HL-60/S4 treated with retinoic acid at 250 ng/mL for 4 days and 3 days (cell line): Measurements from ENCODE around the gene LRRK1.
"Not testable (repeated sequence)": the region's sequence is repeated elsewhere in the genome, so short reads cannot be mapped to it uniquely, and the experiment has no call there.

Experiments
- in situ Hi-C: fragments of 300-500 bp; cut with MboI; formaldehyde crosslinking; loops from 2 replicates; pipeline ENCODE4 v1.7.0; 2022; ENCODE audit warnings: low sequenced_read_pairs

Gene LRRK1

GRCh38 chr15:101066501-101067408 lies 147.6 kb downstream of the LRRK1 start:
- in situ Hi-C loops = no loop called here

DNA sequence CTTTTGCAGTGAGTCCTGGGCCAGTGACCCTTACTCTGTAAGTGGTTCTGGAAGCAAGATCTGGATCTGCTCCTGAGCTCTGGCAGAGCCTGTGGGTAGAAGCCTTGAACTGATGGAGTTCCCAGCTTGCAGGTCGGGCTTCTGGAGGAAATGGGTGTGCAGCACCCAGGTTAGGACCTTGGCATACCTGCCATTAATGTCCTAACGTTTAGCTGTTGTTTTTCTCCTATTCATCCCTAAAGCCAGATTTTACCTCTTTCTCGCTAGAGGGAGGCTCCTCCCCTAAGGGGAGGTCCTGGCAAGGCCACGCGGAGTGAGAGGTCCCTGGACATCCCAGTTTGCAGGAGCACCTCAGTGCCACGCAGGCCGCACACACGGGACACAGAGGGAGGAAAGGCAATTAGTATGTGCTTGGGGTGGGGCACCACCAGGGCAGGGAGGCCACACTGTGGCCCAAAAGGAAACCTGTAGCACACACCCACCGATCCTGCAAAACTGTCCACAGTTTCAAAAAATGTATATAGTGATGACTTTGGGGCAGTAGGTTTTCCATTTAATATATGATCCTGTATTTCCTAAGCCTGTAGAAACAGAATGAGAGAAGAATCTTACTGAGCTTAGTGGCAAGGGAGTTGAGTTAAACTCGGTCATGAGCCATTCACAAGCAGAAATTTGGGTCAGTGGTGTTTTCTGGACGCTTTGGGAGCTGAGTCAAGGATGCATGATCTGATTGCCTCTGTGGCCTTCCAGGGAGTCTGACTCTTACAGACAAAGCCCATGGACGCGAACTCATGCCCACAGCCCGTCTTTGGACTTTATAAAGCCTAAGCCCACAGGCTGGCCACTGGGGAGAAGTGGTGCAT lies 148.7 kb downstream of the LRRK1 start:
- in situ Hi-C loops = no loop called here

DNA sequence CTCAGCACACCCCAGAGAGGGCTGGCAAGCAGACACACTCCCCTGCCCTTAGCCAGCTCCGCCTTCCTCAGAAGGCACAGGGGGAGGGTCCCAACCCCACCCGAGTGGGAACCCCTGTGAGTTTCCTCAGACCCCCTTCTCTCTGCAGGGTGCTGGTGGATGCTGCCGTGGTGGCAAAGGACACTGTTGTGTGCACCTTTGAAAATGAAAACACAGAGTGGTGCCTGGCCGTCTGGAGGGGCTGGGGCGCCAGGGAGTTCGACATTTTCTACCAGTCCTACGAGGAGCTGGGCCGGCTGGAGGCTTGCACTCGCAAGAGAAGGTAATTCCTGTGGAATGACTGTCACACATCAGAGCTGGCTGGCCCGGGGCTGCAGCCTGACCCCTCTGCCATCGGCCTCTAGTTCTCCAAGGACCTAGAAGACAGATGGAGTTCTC lies 149.4 kb downstream of the LRRK1 start:
- in situ Hi-C loops = no loop called here

- in situ Hi-C loops = no loop called here
Measured at GRCh38 chr15:101068961-101069653, 149.9 kb downstream of the LRRK1 start.

- in situ Hi-C loops = no loop called here
Measured at GRCh38 chr15:101069654-101069973, 150.5 kb downstream of the LRRK1 start.

- in situ Hi-C loops = no loop called here
Measured at GRCh38 chr15:101070024-101070423, 150.9 kb downstream of the LRRK1 start.

- in situ Hi-C loops = no loop called here
Measured at GRCh38 chr15:101070502-101071273, 151.5 kb downstream of the LRRK1 start.

DNA sequence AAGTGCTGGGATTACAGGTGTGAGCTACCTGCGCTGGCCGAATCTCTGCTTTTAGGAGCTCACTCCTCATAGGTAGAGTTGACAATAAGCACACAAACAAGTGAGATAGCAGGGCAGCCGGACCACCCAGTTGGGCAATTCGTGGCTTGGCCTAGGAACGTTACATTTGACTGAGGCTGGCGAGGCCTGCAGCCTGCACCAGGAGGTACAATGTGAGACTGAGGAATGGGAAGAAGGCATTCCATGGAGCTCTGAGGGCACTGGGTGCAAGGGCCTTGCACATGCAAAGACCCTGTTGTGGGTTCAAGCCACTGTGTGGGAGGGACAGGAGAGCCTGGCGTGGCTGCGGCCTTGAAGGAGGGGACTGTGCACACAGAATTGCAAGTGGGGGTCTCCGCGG lies 152.5 kb downstream of the LRRK1 start:
- in situ Hi-C loops = no loop called here

DNA sequence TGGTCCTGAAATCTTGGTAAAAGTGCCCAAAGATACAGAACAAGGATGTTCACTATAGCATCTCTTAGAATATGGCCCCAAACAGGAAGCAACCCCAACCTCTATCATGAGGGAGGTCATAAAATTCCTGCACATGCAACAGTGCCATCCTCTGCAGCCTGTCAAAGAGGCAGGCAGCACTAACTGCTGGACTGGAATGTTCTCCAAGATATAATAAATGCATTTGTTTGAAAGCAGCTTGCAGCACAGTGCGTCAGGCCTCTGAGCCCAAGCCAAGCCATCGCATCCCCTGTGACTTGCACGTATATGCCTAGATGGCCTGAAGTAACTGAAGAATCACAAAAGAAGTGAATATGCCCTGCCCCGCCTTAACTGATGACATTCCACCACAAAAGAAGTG lies 153.1 kb downstream of the LRRK1 start:
- in situ Hi-C loops = not testable (repeated sequence)

DNA sequence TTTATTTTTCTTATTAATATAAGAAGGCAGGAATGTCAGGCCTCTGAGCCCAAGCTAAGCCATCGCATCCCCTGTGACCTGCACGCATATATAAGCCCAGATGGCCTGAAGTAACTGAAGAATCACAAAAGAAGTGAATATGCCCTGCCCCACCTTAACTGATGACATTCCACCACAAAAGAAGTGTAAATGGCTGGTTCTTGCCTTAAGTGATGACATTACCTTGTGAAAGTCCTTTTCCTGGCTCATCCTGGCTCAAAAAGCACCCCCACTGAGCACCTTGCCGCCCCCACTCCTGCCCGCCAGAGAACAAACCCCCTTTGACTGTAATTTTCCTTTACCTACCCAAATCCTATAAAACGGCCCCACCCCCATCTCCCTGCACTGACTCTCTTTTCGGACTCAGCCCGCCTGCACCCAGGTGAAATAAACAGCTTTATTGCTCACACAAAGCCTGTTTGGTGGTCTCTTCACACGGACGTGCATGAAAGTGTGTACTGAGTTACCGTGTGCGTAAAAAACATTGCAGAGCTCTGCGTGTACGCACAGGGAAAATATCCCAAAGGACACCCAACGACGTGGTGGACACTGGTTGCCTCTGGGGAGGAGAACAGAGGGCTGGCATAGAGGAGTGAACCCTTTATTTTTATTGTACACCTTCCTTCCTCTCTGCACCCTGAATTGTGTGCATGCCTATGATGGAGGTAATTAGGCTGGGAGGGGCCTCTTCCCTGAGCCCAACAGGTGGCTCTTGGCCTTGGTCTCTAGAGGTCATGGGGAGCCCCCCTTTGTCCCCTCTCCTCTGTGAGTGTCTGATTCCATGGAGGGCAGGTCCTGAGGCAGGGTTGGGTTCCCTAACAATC lies 158.9 kb downstream of the LRRK1 start:
- in situ Hi-C loops = not testable (repeated sequence)

DNA sequence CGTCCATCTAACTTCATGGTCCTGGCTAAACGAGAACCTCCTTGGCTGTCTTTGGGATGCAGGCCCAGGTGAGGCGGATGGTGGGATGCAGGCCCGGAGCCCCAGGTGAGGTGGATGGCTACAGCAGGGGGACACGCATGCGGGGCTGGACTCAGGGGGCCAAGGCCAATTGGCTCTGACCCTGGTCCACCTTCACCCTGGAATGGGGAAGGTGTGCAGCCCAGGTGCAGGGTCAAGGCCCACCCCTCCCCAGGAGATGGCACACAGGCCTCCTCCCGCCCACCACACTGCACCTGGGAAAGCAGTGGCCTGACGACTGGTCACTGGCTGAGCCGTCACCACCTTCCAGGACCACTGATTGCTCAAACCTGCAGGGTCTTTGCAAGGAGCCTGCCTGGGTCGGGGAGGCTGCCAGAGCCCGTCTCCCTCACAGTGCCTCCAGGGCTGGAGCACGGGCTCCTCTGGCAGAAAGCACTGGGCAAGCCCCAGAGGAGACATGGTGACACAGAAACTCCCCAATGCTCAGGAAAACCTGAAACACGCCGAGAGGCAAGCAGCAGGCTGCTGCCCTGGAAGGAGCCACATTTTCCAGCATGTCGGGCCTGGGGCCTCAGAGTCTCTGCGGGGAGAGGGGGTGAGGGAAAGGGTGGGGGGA lies 159.6 kb downstream of the LRRK1 start:
- in situ Hi-C loops = no loop called here

DNA sequence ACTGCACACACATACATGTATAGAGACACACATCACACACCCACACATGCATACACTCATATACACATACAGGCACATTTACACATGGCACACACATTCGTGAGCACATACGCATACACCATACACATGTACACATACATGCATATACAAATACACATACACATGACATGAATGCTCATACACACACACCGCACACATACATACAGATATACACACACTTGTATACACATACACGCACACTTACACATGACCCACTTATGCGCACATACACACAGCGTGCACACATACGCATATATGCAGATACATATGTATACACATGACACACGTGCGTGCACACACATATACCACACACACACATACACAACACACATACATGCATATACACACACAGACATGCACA lies 162.7 kb downstream of the LRRK1 start:
- in situ Hi-C loops = no loop called here

GRCh38 chr15:101083336-101084045 lies 164.3 kb downstream of the LRRK1 start:
- in situ Hi-C loops = no loop called here

DNA sequence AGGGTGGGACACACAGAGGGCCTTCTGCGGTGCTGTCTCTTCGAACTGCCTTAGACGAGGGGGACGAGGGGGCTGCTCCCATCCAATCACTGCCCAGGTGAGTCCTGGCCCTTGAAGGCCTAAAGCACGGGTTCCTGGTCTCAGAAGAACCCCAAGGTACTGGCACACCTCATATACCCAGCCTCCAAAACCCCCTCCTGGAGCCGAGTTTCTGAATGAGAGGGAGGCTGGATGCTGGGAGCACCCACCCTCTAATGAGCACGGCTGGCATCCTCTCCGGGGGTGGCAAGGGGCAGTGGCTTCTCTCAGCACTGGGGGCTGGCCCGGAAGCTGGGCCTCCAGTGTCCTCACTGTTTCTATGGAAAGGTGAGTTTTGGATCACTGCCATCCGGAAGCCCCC lies 165.6 kb downstream of the LRRK1 start:
- in situ Hi-C loops = no loop called here

- in situ Hi-C loops = no loop called here
Measured at GRCh38 chr15:101085311-101085700, 166.1 kb downstream of the LRRK1 start.

DNA sequence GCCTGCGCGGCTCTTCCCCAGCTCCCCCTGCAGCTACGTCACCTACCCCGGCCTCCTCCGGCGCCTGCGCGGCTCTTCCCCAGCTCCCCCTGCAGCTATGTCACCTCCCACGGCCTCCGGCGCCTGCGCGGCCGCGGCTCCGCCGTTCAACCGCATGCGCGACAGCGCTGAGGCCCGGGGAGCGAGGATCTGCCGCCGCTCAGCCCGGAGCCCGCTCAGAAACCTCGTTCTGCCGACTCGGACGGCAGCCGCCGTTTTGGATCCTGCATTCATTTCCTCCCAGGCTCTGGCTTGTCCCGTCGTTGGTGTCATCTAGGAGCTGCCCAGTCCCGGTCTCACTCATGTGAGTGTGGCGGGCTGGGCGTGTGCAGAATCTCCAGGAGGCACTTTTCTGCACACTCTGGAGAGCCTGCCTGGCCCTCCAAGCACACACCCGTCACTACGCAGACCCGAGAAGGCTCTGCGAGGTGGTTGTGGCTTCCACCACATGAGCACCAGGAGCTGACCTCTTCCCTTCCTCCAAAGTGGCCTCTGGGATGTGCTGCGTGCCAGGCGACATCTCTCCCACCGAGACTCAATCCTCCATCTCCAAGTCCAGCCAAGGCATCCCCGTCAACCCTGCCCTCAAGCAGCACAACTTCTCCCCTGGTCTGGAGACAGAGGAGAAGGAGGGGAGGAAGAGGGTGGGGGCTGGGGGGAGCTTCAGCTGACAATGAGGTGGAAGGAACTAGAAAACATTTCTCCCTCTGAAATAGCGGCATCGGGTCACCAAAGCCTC lies 167.4 kb downstream of the LRRK1 start:
- in situ Hi-C loops = no loop called here

- in situ Hi-C loops = no loop called here
Measured at GRCh38 chr15:101087172-101087769, 168.1 kb downstream of the LRRK1 start.
